Upper lobe of left lung (tissue), 4 donors: ENCODE measurements around the gene PTPRA.

ENCODE experiments used
- CTCF ChIP-seq, 6 experiments: fragments of 450-650 bp in 4 of 6; fragments of 200-600 bp in 2 of 6; sonication (generic) in 2 of 6; IDR thresholded peaks; one replicate each; pipeline ENCODE4 v1.5.1; 2016 to 2019; ENCODE audit warnings: antibody characterized with exemption in 6 of 6
- EP300 ChIP-seq, 4 donors: sonication (generic); formaldehyde crosslinking; IDR thresholded peaks; one replicate each; pipeline ENCODE4 v1.5.1; 2017; ENCODE audit warnings: antibody characterized with exemption in 4 of 4, control low read depth in 2 of 4
- POLR2A ChIP-seq, 4 donors: fragments of 450-650 bp; IDR thresholded peaks; one replicate each; pipeline ENCODE4 v1.5.1; 2016 to 2017; ENCODE audit warnings: antibody characterized with exemption in 4 of 4, mild to moderate bottlenecking in 2 of 4
- POLR2AphosphoS5 ChIP-seq, 2 donors: sonication (generic); formaldehyde crosslinking; IDR thresholded peaks; one replicate each; pipeline ENCODE4 v1.5.1; 2017; ENCODE audit warnings: antibody characterized with exemption in 2 of 2

DNA sequence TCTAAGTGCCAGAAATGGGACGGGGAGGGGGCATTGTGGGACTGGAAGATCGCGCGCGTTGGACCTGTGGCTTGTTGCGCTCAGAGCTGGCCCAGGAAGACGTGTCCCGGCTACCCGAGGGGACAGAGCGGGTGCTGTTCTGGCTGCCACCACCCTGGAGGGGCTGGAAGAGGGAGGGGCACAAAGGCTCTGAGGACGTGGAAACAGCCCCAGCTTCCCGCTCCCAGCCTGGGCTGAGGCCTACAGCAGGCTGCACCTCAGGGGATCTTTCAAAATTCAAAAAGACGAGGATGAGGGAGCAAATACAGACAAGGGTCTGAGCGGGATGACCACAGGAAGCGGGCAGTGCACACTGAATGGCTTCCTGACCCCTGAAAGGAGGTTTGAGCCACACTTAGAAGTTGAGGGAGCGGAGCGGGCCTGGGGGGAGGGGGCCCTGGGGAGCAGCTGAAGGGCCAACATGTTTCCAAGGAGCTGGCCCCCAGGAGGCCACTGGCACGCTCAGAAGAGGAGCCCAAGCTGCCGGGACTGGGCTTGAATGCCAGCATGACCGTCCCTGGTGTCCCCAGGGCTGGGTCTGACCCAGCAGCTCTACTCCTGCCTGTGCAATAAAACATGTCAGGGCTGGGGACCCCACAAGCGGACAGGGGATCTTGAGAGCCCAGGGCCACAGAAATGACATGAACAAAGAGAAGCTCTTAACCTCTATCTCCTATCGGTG is 199.4 kb downstream of the PTPRA start:
- TF ChIP-seq CTCF (IDR thresholded peaks at IDR 0.05) (no peak), POLR2AphosphoS5 (IDR thresholded peaks at IDR 0.05) (no peak), POLR2A (IDR thresholded peaks at IDR 0.05) (no peak), EP300 (IDR thresholded peaks at IDR 0.05) (no peak)
